Activated CD4-positive, alpha-beta T cell treated with anti-CD3 and anti-CD28 coated beads, Interleukin-2, amount 10 ng/mL, durations not matched to agents 24 days and 14 days (primary cell): ENCODE data around the gene TPP2. TPM values are rescaled to one million over a fixed set of nuclear protein-coding genes. Genes with fewer than 3 reads are reported as not detected.
A peak's percentile ranks its signal among the peaks of the same experiment; 100 is the strongest.

Experiments used
- DNase-seq: peaks from one replicate; pipeline ENCODE4 v3.0.0; 2022
- H3K27ac Mint-ChIP-seq: one replicate; pipeline ENCODE4 v1.8.0; 2022; ENCODE audit warnings: mild to moderate bottlenecking, mixed read lengths
- H3K27me3 Mint-ChIP-seq: one replicate; pipeline ENCODE4 v1.8.0; 2022; ENCODE audit warnings: mixed read lengths
- H3K36me3 Mint-ChIP-seq: one replicate; pipeline ENCODE4 v1.8.0; 2022; ENCODE audit warnings: low read depth, mild to moderate bottlenecking, mixed read lengths
- H3K4me1 Mint-ChIP-seq: one replicate; pipeline ENCODE4 v1.8.0; 2021; ENCODE audit warnings: mixed read lengths
- H3K4me3 Mint-ChIP-seq: one replicate; pipeline ENCODE4 v1.8.0; 2022; ENCODE audit warnings: mild to moderate bottlenecking, moderate library complexity, mixed read lengths
- H3K9me3 Mint-ChIP-seq: one replicate; pipeline ENCODE4 v1.8.0; 2021; ENCODE audit warnings: mixed read lengths
- intact Hi-C: fragments of 100-400 bp; cut with micrococcal nuclease; formaldehyde crosslinking; loops from one replicate; pipeline ENCODE4 v1.15.1; 2023
- total RNA-seq: library from RNA; stranded (reverse); gene quantifications from 2 replicates; pipeline ENCODE4 v1.2.3, GENCODE V29; 2022

The TPP2 gene
- total RNA-seq, 1 donor from 2014 or later, result 80.0 TPM

- Mint-ChIP-seq H3K9me3 (peaks cover 7% of the 10 kb centered on the region), H3K4me3 (no peak overlapping the region), H3K27me3 (no peaks in the 10 kb centered on the region), H3K4me1 (peaks cover 26% of the 10 kb centered on the region), H3K36me3 (peaks cover 44% of the 10 kb centered on the region), H3K27ac (peak overlapping the region; percentile 62)
- peak; percentile 61 for DNase-seq
- intact Hi-C loops, result loop anchor here (5.0 kb wide), 1 partner anchor 166 kb away; the partner anchor contains the start of gene ERCC5
Measured at GRCh38 chr13:102680842-102681740, 84.3 kb downstream of the TPP2 start.

- intact Hi-C loops, result loop anchor here (5.0 kb wide), 1 partner anchor 165 kb away; the partner anchor contains the start of gene ERCC5
- Mint-ChIP-seq H3K27ac (peak overlapping the region; percentile 25), H3K36me3 (peaks cover 37% of the 10 kb centered on the region), H3K4me1 (peaks cover 31% of the 10 kb centered on the region), H3K27me3 (no peaks in the 10 kb centered on the region), H3K9me3 (peaks cover 7% of the 10 kb centered on the region), H3K4me3 (no peak overlapping the region)
- DNase-seq, result no peak
Measured at GRCh38 chr13:102682211-102682610, 85.4 kb downstream of the TPP2 start.

GRCh38 chr13:102682727-102683126, 85.9 kb downstream of the TPP2 start:
- peaks cover 7% of the 10 kb centered on the region for H3K9me3 Mint-ChIP-seq
- intact Hi-C loops, result loop anchor here (5.0 kb wide), 1 partner anchor 165 kb away; the partner anchor contains the start of gene ERCC5
- peak overlapping the region; percentile 25 for H3K27ac Mint-ChIP-seq
- H3K27me3 Mint-ChIP-seq, result no peaks in the 10 kb centered on the region
- H3K36me3 Mint-ChIP-seq, result peaks cover 32% of the 10 kb centered on the region
- H3K4me1 Mint-ChIP-seq, result peaks cover 31% of the 10 kb centered on the region
- H3K4me3 Mint-ChIP-seq, result no peak overlapping the region
- DNase-seq, result no peak

- intact Hi-C loops, result loop anchor here (5.0 kb wide), 1 partner anchor 164 kb away; the partner anchor contains the start of gene ERCC5
Measured at GRCh38 chr13:102683637-102684036, 86.9 kb downstream of the TPP2 start.

GRCh38 chr13:102686024-102686423, 89.2 kb downstream of the TPP2 start:
- H3K27me3 Mint-ChIP-seq, result peaks cover 7% of the 10 kb centered on the region
- intact Hi-C loops, result no loop called here
- H3K27ac Mint-ChIP-seq, result no peak overlapping the region
- no peak for DNase-seq
- peaks cover 17% of the 10 kb centered on the region for H3K4me1 Mint-ChIP-seq
- H3K9me3 Mint-ChIP-seq, result peaks cover 7% of the 10 kb centered on the region
- H3K36me3 Mint-ChIP-seq, result peaks cover 7% of the 10 kb centered on the region
- H3K4me3 Mint-ChIP-seq, result no peak overlapping the region

More at GRCh38 chr13:102683637-102684036, 86.9 kb downstream of the TPP2 start:
- DNase-seq, result no peak
- Mint-ChIP-seq H3K9me3 (peaks cover 7% of the 10 kb centered on the region), H3K27ac (no peak overlapping the region), H3K4me1 (peaks cover 31% of the 10 kb centered on the region), H3K36me3 (peaks cover 26% of the 10 kb centered on the region), H3K4me3 (no peak overlapping the region), H3K27me3 (peaks cover 3% of the 10 kb centered on the region)

- H3K27ac Mint-ChIP-seq, result no peak overlapping the region
- H3K27me3 Mint-ChIP-seq, result peaks cover 13% of the 10 kb centered on the region
- peaks cover 12% of the 10 kb centered on the region for H3K4me1 Mint-ChIP-seq
- H3K4me3 Mint-ChIP-seq, result no peak overlapping the region
- peaks cover 4% of the 10 kb centered on the region for H3K36me3 Mint-ChIP-seq
- no peak for DNase-seq
- H3K9me3 Mint-ChIP-seq, result peaks cover 3% of the 10 kb centered on the region
- intact Hi-C loops, result no loop called here
Measured at GRCh38 chr13:102687520-102687919, 90.7 kb downstream of the TPP2 start.

DNA sequence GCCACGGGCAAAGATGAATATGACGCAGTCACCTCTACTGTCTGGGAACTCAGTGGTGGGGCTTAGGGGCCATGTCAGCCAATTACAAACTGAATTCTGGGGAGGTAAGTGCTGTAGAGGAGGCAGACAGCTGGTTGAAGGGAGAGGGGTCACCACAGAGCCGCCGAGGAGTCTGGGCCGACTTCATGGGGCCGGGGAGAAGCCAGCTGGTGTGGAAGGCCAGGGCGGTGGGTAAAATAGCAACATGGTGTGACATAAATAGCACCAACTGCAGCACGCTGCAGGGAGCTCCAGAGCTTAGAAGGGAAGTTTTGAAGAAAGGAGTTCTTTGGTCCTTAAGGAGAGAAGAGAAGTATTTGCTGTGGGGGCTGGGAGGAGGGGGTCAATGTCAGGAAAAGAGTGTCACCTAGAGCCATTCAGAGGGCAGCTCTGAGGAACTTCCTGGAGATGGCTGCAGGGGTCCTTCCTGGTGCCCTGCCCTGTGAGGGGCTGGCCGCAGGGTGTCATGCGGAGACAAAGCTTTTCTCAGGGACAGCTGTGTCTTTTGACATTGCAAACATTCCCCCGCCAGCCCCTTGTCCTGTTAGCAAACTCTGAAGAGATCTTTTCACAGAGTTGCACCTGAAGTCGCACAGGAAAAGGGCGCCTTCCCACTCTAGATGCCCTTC, 91.7 kb downstream of the TPP2 start:
- H3K27ac Mint-ChIP-seq, result no peak overlapping the region
- H3K27me3 Mint-ChIP-seq, result peaks cover 17% of the 10 kb centered on the region
- peaks cover 8% of the 10 kb centered on the region for H3K4me1 Mint-ChIP-seq

DNA sequence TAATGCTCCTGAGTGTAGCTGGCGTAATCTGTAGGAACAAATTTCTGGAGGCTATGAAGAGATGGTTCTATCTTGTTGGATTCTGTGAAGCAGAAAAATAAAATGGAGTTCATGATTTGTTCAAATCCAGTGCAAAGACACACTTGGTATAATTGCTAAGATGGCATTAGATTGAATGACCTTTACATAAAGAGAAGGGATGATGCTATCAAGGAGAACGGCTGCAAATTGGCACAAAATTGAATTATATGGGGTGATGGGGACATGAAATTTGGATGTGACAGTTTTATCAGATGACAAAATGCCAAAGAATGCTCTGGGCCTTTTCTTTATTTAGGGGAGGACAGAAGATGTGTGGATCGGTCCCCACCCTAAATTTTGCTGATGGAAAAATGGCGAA, 94.1 kb downstream of the TPP2 start:
- intact Hi-C loops, result no loop called here
- Mint-ChIP-seq H3K4me1 (peaks cover 7% of the 10 kb centered on the region), H3K36me3 (no peaks in the 10 kb centered on the region), H3K4me3 (no peak overlapping the region), H3K27me3 (peaks cover 29% of the 10 kb centered on the region), H3K27ac (no peak overlapping the region), H3K9me3 (no peaks in the 10 kb centered on the region)
- DNase-seq, result no peak

More for the DNA sequence above, 91.7 kb downstream of the TPP2 start:
- DNase-seq, result no peak
- Mint-ChIP-seq H3K36me3 (no peaks in the 10 kb centered on the region), H3K9me3 (no peaks in the 10 kb centered on the region), H3K4me3 (no peak overlapping the region)
- intact Hi-C loops, result no loop called here

DNA sequence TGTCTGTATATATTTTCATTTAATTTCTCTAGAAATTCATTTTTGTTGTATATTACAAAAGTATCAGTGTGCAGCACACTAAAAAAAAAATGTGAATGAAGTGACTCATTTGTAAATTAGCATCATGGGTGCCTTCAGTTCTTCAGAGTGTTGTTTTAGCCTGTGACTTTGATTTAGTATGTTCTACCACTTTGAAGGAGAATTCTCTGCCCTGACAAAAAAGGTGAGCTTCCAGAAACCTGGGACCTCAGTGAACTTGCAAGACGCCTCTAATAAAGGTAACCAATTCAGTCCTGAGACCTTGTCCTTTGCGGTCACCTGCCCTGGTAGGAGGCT, 95.7 kb downstream of the TPP2 start:
- peaks cover 31% of the 10 kb centered on the region for H3K27me3 Mint-ChIP-seq
- H3K27ac Mint-ChIP-seq, result no peak overlapping the region
- H3K9me3 Mint-ChIP-seq, result no peaks in the 10 kb centered on the region
- H3K4me1 Mint-ChIP-seq, result no peaks in the 10 kb centered on the region
- no peak for DNase-seq
- H3K36me3 Mint-ChIP-seq, result no peaks in the 10 kb centered on the region
- intact Hi-C loops, result no loop called here
- H3K4me3 Mint-ChIP-seq, result no peak overlapping the region

- Mint-ChIP-seq H3K27ac (no peak overlapping the region), H3K4me3 (no peak overlapping the region), H3K36me3 (no peaks in the 10 kb centered on the region), H3K9me3 (no peaks in the 10 kb centered on the region), H3K4me1 (no peaks in the 10 kb centered on the region), H3K27me3 (peaks cover 29% of the 10 kb centered on the region)
- no peak for DNase-seq
- intact Hi-C loops, result no loop called here
Measured at GRCh38 chr13:102693250-102693649, 96.5 kb downstream of the TPP2 start.

DNA sequence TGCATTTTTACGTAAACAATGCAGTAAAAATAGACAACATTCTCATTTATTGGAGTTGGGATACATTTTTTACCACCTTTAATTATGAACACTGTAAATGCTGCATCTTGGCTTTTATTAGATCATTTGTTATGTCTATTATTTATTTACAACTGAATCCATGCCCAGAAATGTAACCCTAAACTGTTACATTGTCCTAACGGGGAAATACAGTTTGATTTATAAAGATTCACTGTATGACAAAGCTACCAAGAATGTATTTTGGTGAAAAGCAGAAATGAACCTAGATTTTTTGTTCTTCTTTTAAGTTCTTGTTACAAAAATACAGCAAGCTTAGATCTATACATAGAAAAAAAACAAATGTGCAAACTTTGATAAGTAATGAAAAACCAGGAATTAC, 97.0 kb downstream of the TPP2 start:
- intact Hi-C loops, result no loop called here
- peaks cover 28% of the 10 kb centered on the region for H3K27me3 Mint-ChIP-seq
- H3K36me3 Mint-ChIP-seq, result no peaks in the 10 kb centered on the region
- no peak for DNase-seq
- H3K9me3 Mint-ChIP-seq, result no peaks in the 10 kb centered on the region
- no peaks in the 10 kb centered on the region for H3K4me1 Mint-ChIP-seq
- H3K27ac Mint-ChIP-seq, result no peak overlapping the region
- no peak overlapping the region for H3K4me3 Mint-ChIP-seq

DNA sequence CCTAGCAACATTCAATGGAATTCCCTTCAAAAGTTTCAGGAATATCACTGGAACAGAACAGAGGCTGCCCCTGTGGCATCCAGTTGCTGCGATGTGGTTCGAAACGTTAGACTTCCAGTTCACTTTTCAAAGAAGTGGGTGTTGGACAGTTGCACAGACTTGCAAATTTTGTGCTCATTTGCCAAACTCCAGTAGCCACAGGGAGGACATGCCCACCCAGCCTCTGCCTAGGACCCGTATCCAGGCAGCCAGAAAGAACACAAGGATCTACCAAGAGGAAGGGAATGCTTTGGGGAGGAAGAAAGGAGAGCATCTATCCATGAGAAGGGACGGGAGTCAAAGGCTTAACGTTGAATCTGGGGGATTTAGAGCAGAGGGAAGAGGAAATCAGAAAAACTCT, 98.2 kb downstream of the TPP2 start, which contains the start of gene METTL21C:
TSS of gene METTL21C (minus strand) at position 108 of the 400 bp plus-strand sequence. CDS start 546 bp downstream, outside the sequence.
- Mint-ChIP-seq H3K27ac (no peak within 1 kb of the TSS), H3K4me1 (no peaks in the 10 kb centered on the region), H3K4me3 (no peak within 1 kb of the TSS), H3K9me3 (no peaks in the 10 kb centered on the region), H3K27me3 (peaks cover 28% of the 10 kb centered on the region), H3K36me3 (no peaks in the 10 kb centered on the region)
- no peak for DNase-seq
- intact Hi-C loops, result no loop called here

GRCh38 chr13:102696465-102696864, 99.7 kb downstream of the TPP2 start:
- H3K4me1 Mint-ChIP-seq, result no peaks in the 10 kb centered on the region
- DNase-seq, result no peak
- H3K36me3 Mint-ChIP-seq, result no peaks in the 10 kb centered on the region
- no peaks in the 10 kb centered on the region for H3K9me3 Mint-ChIP-seq
- intact Hi-C loops, result no loop called here
- no peak overlapping the region for H3K27ac Mint-ChIP-seq
- H3K4me3 Mint-ChIP-seq, result no peak overlapping the region
- H3K27me3 Mint-ChIP-seq, result peaks cover 23% of the 10 kb centered on the region

DNA sequence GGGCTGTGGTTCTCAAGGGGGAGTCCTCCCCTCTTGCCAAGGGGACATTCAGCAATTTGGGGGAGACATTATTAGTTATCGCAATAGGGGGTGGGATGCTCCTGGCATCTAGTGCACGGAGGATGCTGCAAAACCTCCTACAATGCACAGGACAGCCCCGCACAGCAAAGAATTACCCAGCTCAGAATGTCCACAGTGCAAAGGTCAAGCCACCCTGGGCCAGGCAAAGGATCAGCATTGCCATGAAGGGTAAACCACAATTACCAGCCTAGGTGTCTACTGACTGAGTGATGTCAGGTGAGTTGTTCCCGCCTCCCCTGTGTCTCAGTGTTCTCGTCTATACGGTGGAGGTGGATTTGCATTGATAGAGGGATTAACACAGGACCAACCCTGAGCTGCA, 100.5 kb downstream of the TPP2 start:
- no peaks in the 10 kb centered on the region for H3K36me3 Mint-ChIP-seq
- H3K27ac Mint-ChIP-seq, result no peak overlapping the region
- H3K4me3 Mint-ChIP-seq, result no peak overlapping the region
- no peak for DNase-seq
- intact Hi-C loops, result no loop called here
- H3K9me3 Mint-ChIP-seq, result no peaks in the 10 kb centered on the region
- peaks cover 18% of the 10 kb centered on the region for H3K27me3 Mint-ChIP-seq
- no peaks in the 10 kb centered on the region for H3K4me1 Mint-ChIP-seq
